Gastroesophageal sphincter (tissue), 3 donors: ENCODE data around the gene PARVG.

ENCODE experiments used
- CTCF ChIP-seq, 4 experiments: fragments of 200-600 bp in 2 of 4; fragments of 450-650 bp in 2 of 4; sonication (generic) in 1 of 4; IDR thresholded peaks; one replicate each; pipeline ENCODE4 v1.5.1; 2017 to 2019; ENCODE audit warnings: antibody characterized with exemption in 4 of 4, mild to moderate bottlenecking in 2 of 4, moderate library complexity in 2 of 4
- POLR2AphosphoS5 ChIP-seq: sonication (generic); formaldehyde crosslinking; IDR thresholded peaks from one replicate; pipeline ENCODE4 v1.6.1; 2017; ENCODE audit warnings: antibody characterized with exemption

- TF ChIP-seq CTCF (IDR thresholded peaks at IDR 0.05) = no peak
- no peak for TF ChIP-seq POLR2AphosphoS5
Observed at GRCh38 chr22:44154436-44154942, 26.2 kb upstream of the PARVG start.
